Measurements from ENCODE around the gene EXOSC2.

- TF ChIP-seq RAD21 (IDR thresholded peaks at IDR 0.05; ENCODE audit: low read depth) (no peak), TAF1 (IDR thresholded peaks at IDR 0.05; ENCODE audit: low read depth) (no peak), EP300 (IDR thresholded peaks at IDR 0.05; ENCODE audit: borderline replicate concordance) (no peak), FOXM1 (IDR thresholded peaks at IDR 0.05; ENCODE audit: borderline replicate concordance, low read depth) (no peak), ZBTB7A (IDR thresholded peaks at IDR 0.05; ENCODE audit: low read depth) (no peak), USF1 (IDR thresholded peaks at IDR 0.05) (no peak), MAX (IDR thresholded peaks at IDR 0.05) (no peak), YY1 (IDR thresholded peaks at IDR 0.05; ENCODE audit: low read depth) (no peak), EGR1 (IDR thresholded peaks at IDR 0.05) (no peak), REST (IDR thresholded peaks at IDR 0.05; ENCODE audit: low read depth) (no peak)
These were observed 44.7 kb downstream of the EXOSC2 start for GRCh38 chr9:130738281-130738680.

Data from Ishikawa (cell line).